BJ (cell line): Measurements from ENCODE around the gene HAVCR1. TPM values are rescaled to one million over a fixed set of nuclear protein-coding genes. Genes with fewer than 3 reads are reported as not detected.
A peak's percentile ranks its signal among the peaks of the same experiment; 100 is the strongest.

ENCODE experiments used
- CTCF ChIA-PET: fragments of 350-600 bp; formaldehyde crosslinking; extraction: SDS; loops from one replicate; lab custom pipeline; 2021; ENCODE audit warnings: antibody characterized with exemption, inconsistent platforms; lab: Yijun Ruan, JAX
- POLR2A ChIA-PET: fragments of 300-600 bp; sonication (Branson Sonifier 250); formaldehyde crosslinking; extraction: SDS; loops from one replicate; lab custom pipeline; 2021; ENCODE audit warnings: antibody characterized with exemption; lab: Charles Lee
- DNase-seq: peaks from one replicate; pipeline ENCODE4 v3.0.0-alpha.2; 2011; ENCODE audit warnings: low read depth
- H3K27me3 ChIP-seq: 2 replicates; pipeline ENCODE4 v1.6.0; 2011; ENCODE audit warnings: low read length; ENCODE audit not compliant: control insufficient read depth, insufficient read depth
- H3K36me3 ChIP-seq: 2 replicates; pipeline ENCODE4 v1.5.1; 2011; ENCODE audit warnings: low read length; ENCODE audit not compliant: control insufficient read depth, insufficient read depth
- H3K4me3 ChIP-seq: 2 replicates; pipeline ENCODE4 v1.5.1; 2011; ENCODE audit warnings: low read depth, mild to moderate bottlenecking, control low read depth, low read length
- CTCF ChIP-seq: IDR thresholded peaks from 2 replicates; pipeline ENCODE4 v1.5.1; 2011; ENCODE audit warnings: low read depth, mild to moderate bottlenecking, control low read depth, inconsistent platforms, low read length, moderate library complexity; ENCODE audit not compliant: insufficient read depth
- polyA minus RNA-seq: library from RNA; depleted of rRNA, polyadenylated mRNA; stranded (reverse); fragments of >200 nt; gene quantifications from 2 replicates; pipeline ENCODE4 v1.2.3, GENCODE V29; 2011; rRNA and poly(A)+ RNA removed
- polyA plus RNA-seq: library from polyadenylated mRNA; depleted of rRNA; stranded (reverse); fragments of >200 nt; gene quantifications from 2 replicates; pipeline ENCODE4 v1.2.3, GENCODE V29; 2011; rRNA removed

Gene HAVCR1
- polyA plus RNA-seq = not detected in 2 replicates
- polyA minus RNA-seq = not detected in 2 replicates

- CTCF ChIA-PET = no interaction called here
- TF ChIP-seq CTCF = no peak
Observed at GRCh38 chr5:157059093-157059539, at the start of gene HAVCR1. Gene HAVCR1 (minus strand): TSS chr5:157059116. CDS start chr5:157057943, 1,173 bp downstream.

GRCh38 chr5:157107508-157107907 is 48.6 kb upstream of the HAVCR1 start:
- DNase-seq = no peak
- no peak for TF ChIP-seq CTCF
- ChIA-PET CTCF (interaction anchor here (0.6 kb wide), 1 partner anchor 905 kb away, joined by 3 read pairs; no protein-coding TSS in a partner anchor), POLR2A (no interaction called here)
- no peaks in the 10 kb centered on the region for H3K36me3 ChIP-seq
- H3K27me3 ChIP-seq = no peaks in the 10 kb centered on the region
- no peak overlapping the region for H3K4me3 ChIP-seq

More at GRCh38 chr5:157059093-157059539, at the start of gene HAVCR1:
- no peak for DNase-seq
- POLR2A ChIA-PET = no interaction called here
- Histone ChIP-seq H3K27me3 (no peaks in the 10 kb centered on the region), H3K4me3 (no peak within 1 kb of the TSS), H3K36me3 (no peaks in the 10 kb centered on the region)

GRCh38 chr5:157106630-157107461 is 47.9 kb upstream of the HAVCR1 start:
- TF ChIP-seq CTCF = no peak
- DNase-seq = no peak
- Histone ChIP-seq H3K4me3 (no peak overlapping the region), H3K36me3 (no peaks in the 10 kb centered on the region), H3K27me3 (no peaks in the 10 kb centered on the region)
- CTCF ChIA-PET = no interaction called here
- POLR2A ChIA-PET = no interaction called here

GRCh38 chr5:157100140-157100679 is 41.3 kb upstream of the HAVCR1 start:
- DNase-seq = peak; percentile 35
- TF ChIP-seq CTCF = no peak
- Histone ChIP-seq H3K27me3 (no peaks in the 10 kb centered on the region), H3K4me3 (no peak overlapping the region), H3K36me3 (no peaks in the 10 kb centered on the region)
- ChIA-PET POLR2A (no interaction called here), CTCF (interaction anchor here (0.5 to 0.7 kb wide), 2 partner anchors 22 to 1249 kb away, joined by 3 to 4 read pairs; no protein-coding TSS in a partner anchor)

GRCh38 chr5:157088342-157088990 is 29.6 kb upstream of the HAVCR1 start:
- no peaks in the 10 kb centered on the region for H3K36me3 ChIP-seq
- ChIA-PET CTCF (no interaction called here), POLR2A (no interaction called here)
- H3K27me3 ChIP-seq = no peaks in the 10 kb centered on the region
- DNase-seq = no peak
- H3K4me3 ChIP-seq = no peak overlapping the region
- no peak for TF ChIP-seq CTCF
